Adipocyte (in vitro differentiated cells): ENCODE results near the gene KIFAP3.
"Not testable (repeated sequence)": the region's sequence is repeated elsewhere in the genome, so short reads cannot be mapped to it uniquely, and the experiment has no call there.

Source experiments
- DNase-seq: peaks from one replicate; pipeline ENCODE4 v3.0.0-alpha.2; 2015; ENCODE audit warnings: low read depth
- H3K27me3 ChIP-seq: replicated peaks from 2 replicates; pipeline ENCODE4 v1.7.0; 2013; ENCODE audit warnings: mild to moderate bottlenecking, low read length, moderate library complexity; ENCODE audit not compliant: control insufficient read depth, insufficient read depth
- H3K36me3 ChIP-seq: 2 replicates; pipeline ENCODE4 v1.7.0; 2013; ENCODE audit warnings: low read length, mild to moderate bottlenecking, moderate library complexity; ENCODE audit not compliant: control insufficient read depth, insufficient read depth, severe bottlenecking
- H3K4me1 ChIP-seq: 2 replicates; pipeline ENCODE4 v1.7.0; 2013; ENCODE audit warnings: mild to moderate bottlenecking, low read length, moderate library complexity; ENCODE audit not compliant: control insufficient read depth, insufficient read depth
- H3K4me3 ChIP-seq: 2 replicates; pipeline ENCODE4 v1.7.0; 2013; ENCODE audit warnings: mild to moderate bottlenecking, low read length, moderate library complexity
- H3K9ac ChIP-seq: 2 replicates; pipeline ENCODE4 v1.7.0; 2013; ENCODE audit warnings: mild to moderate bottlenecking, low read length, moderate library complexity
- H3K9me3 ChIP-seq: 2 replicates; pipeline ENCODE4 v1.7.0; 2013; ENCODE audit warnings: mild to moderate bottlenecking, low read length, moderate library complexity; ENCODE audit not compliant: control insufficient read depth

The KIFAP3 gene

GRCh38 chr1:170078610-170079189, 4.2 kb upstream of the KIFAP3 start:
- Histone ChIP-seq H3K9ac (no peak overlapping the region), H3K36me3 (no peaks in the 10 kb centered on the region), H3K4me3 (no peak overlapping the region), H3K27me3 (no peaks in the 10 kb centered on the region), H3K4me1 (peaks cover 6% of the 10 kb centered on the region), H3K9me3 (peaks cover 12% of the 10 kb centered on the region)
- DNase-seq, result no peak

- H3K36me3 ChIP-seq, result no peaks in the 10 kb centered on the region
- peaks cover 14% of the 10 kb centered on the region for H3K4me1 ChIP-seq
- no peak overlapping the region for H3K4me3 ChIP-seq
- no peak overlapping the region for H3K9ac ChIP-seq
- no peaks in the 10 kb centered on the region for H3K27me3 ChIP-seq
- DNase-seq, result no peak
- peaks cover 12% of the 10 kb centered on the region for H3K9me3 ChIP-seq
Observed at GRCh38 chr1:170077926-170078325, 3.4 kb upstream of the KIFAP3 start.

GRCh38 chr1:170076952-170077351, 2.5 kb upstream of the KIFAP3 start:
- H3K4me3 ChIP-seq, DNase-seq, H3K36me3 ChIP-seq, H3K9ac ChIP-seq, H3K27me3 ChIP-seq: not testable (repeated sequence)
- H3K9me3 ChIP-seq, result peaks cover 12% of the 10 kb centered on the region
- H3K4me1 ChIP-seq, result peaks cover 16% of the 10 kb centered on the region

GRCh38 chr1:170076199-170076598, 1.7 kb upstream of the KIFAP3 start:
- peaks cover 12% of the 10 kb centered on the region for H3K9me3 ChIP-seq
- no peaks in the 10 kb centered on the region for H3K27me3 ChIP-seq
- no peak overlapping the region for H3K9ac ChIP-seq
- DNase-seq, result no peak
- H3K4me1 ChIP-seq, result peaks cover 16% of the 10 kb centered on the region
- H3K36me3 ChIP-seq, result no peaks in the 10 kb centered on the region
- H3K4me3 ChIP-seq, result no peak overlapping the region

- H3K27me3 ChIP-seq, result no peaks in the 10 kb centered on the region
- no peaks in the 10 kb centered on the region for H3K36me3 ChIP-seq
- peak overlapping the region; percentile 96 for H3K4me3 ChIP-seq
- peaks cover 12% of the 10 kb centered on the region for H3K9me3 ChIP-seq
- peaks cover 16% of the 10 kb centered on the region for H3K4me1 ChIP-seq
- peak overlapping the region; percentile 91 for H3K9ac ChIP-seq
- DNase-seq, result no peak
Observed at GRCh38 chr1:170075186-170075585, 691 bp upstream of the KIFAP3 start.

- H3K9ac ChIP-seq, result peak overlapping the region; percentile 91
- no peak for DNase-seq
- no peaks in the 10 kb centered on the region for H3K36me3 ChIP-seq
- H3K4me3 ChIP-seq, result peak overlapping the region; percentile 96
- no peaks in the 10 kb centered on the region for H3K27me3 ChIP-seq
- H3K9me3 ChIP-seq, result peaks cover 3% of the 10 kb centered on the region
- peaks cover 19% of the 10 kb centered on the region for H3K4me1 ChIP-seq
Observed at GRCh38 chr1:170073893-170074249, 624 bp downstream of the KIFAP3 start.

DNA sequence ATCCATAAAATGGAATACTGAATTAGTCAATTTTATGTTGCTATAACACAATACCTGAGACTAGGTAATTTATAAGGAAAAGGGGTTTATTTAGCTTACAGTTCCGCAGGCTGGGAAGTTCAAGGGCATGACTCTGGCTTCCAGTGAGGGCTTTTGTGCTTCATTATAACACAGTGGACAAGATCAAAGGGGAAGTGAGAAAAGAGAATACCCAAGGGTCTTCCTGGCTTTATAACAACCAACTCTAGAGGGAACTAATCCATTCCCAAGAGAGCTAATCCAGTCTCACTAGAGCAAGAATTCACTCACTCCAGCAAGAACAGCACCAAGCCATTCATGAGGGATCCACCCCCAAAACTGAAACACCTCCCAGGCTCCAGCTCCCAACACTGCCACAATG, 3.1 kb downstream of the KIFAP3 start:
- Histone ChIP-seq H3K9ac (no peak overlapping the region), H3K4me1 (peaks cover 34% of the 10 kb centered on the region), H3K4me3 (no peak overlapping the region), H3K27me3 (no peaks in the 10 kb centered on the region), H3K36me3 (no peaks in the 10 kb centered on the region), H3K9me3 (no peaks in the 10 kb centered on the region)
- DNase-seq, result no peak

DNA sequence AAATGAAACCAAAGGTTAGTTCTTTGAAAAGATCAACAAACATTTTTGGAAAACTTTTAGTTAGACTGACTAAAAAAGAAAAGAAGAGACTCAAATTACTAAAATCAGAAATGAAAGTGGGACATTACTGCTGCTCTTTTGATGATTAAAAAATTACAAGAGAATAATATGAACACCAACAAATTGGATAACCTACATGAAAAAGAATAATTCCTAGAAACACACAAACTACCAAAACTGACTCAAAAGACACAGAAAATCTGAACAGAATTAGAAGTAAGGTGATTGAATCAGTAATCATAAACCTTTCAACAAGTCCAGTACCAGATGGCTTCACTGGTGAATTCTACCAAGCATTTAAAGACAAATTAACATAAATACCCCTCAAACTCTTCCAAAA, 5.6 kb downstream of the KIFAP3 start:
- peak overlapping the region; percentile 66 for H3K4me3 ChIP-seq
- peak overlapping the region; percentile 66 for H3K9ac ChIP-seq
- no peaks in the 10 kb centered on the region for H3K27me3 ChIP-seq

DNA sequence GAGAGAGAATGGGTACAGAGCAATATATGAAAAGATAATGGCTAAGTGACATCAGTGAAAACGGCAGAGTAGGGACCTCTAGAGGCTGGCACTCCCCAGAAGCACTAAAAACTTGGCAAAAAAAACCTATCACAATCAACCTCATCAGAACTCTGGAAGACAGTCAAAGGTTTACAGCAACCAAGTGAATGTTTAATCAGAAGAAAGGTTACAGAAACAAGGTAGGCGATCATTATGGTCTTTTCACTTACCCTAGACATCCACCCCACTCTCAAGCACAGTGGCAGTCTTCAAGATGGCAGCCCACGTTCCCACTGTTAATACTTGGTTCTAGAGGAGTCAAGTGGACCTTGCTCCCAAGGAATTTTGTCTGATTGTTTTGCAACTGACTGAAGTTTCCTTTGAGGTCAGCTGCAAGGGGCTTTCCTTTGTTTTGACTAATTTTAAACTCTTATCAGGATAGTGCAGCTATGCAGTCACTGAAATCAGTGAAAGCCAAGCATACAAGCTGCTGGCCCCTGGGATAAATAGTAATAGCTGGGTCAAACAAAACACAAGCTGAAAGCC, 7.2 kb downstream of the KIFAP3 start:
- H3K36me3 ChIP-seq, result no peaks in the 10 kb centered on the region
- H3K4me1 ChIP-seq, result peaks cover 18% of the 10 kb centered on the region
- no peaks in the 10 kb centered on the region for H3K9me3 ChIP-seq
- no peak for DNase-seq
- H3K4me3 ChIP-seq, result no peak overlapping the region
- H3K27me3 ChIP-seq, result no peaks in the 10 kb centered on the region
- H3K9ac ChIP-seq, result no peak overlapping the region

More for the DNA sequence above, 5.6 kb downstream of the KIFAP3 start:
- Histone ChIP-seq H3K9me3 (no peaks in the 10 kb centered on the region), H3K36me3 (no peaks in the 10 kb centered on the region), H3K4me1 (peaks cover 29% of the 10 kb centered on the region)
- DNase-seq, result no peak

DNA sequence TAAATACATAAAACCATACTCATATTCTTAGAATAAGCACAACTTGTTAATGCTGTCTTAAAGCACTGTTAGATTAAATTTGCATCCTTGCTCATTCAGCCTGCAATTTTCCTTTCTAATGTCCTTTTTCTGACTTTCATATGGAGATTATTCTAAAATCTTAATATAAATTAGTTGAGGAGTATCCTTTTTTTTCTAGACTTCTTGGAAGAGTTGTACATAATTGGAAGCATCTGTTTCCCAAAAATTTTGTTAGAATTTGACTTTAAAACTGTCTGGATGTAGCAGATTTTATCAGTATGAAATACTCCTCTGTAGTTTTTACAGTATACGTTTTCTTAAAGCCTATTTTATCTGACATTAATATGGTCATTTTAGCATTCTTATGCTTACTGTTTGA, 9.7 kb downstream of the KIFAP3 start:
- peaks cover 18% of the 10 kb centered on the region for H3K4me1 ChIP-seq
- no peaks in the 10 kb centered on the region for H3K9me3 ChIP-seq
- DNase-seq, result peak; percentile 8
- H3K4me3 ChIP-seq, result no peak overlapping the region
- H3K36me3 ChIP-seq, result no peaks in the 10 kb centered on the region
- no peak overlapping the region for H3K9ac ChIP-seq
- no peaks in the 10 kb centered on the region for H3K27me3 ChIP-seq

DNA sequence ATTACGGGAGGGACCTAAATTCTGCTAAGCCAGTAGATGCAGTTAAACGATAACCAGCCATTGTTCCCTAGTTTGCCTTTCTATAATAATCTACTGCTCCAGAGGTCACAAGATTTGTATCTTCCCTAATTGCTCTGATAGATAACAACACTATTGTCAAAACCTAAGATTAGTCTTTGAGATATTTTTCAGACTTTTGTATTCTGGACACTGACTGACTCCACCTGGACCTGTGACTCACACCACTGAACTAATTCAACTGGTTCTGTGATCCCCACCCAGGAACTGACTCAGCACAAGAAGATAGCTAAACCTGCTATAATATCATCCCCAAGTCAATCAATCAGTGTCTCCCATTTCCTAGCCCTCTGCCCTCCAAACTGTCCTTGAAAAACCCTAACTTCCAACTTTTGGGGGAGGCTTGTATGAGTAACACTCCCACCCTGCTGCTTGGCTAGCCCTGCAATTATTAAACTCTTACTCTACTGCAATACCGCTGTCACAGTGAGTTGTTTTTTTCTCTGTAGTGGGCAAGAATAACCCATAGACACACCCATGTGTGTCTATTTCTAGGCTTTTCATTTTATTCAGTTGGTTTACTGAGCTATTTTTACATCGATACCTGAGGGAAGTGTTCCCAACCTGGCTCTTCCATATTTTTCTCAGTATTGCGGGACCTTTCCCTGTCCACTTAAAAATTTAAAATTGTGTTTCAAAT, 11.2 kb downstream of the KIFAP3 start:
- Histone ChIP-seq H3K9ac (no peak overlapping the region), H3K4me1 (peaks cover 12% of the 10 kb centered on the region), H3K4me3 (no peak overlapping the region), H3K36me3 (no peaks in the 10 kb centered on the region), H3K27me3 (no peaks in the 10 kb centered on the region), H3K9me3 (no peaks in the 10 kb centered on the region)
- no peak for DNase-seq
